HepG2 (cell line): ENCODE measurements around the gene ARF5. TPM values are rescaled to one million over a fixed set of nuclear protein-coding genes. Genes with fewer than 3 reads are reported as not detected.

Experiments
- GATA4 ChIP-seq: sonication (generic); IDR thresholded peaks from 2 replicates; pipeline ENCODE4 v1.6.1; 2016; ENCODE audit warnings: antibody characterized with exemption, low read depth, borderline replicate concordance
- IKZF4 ChIP-seq: sonication (generic); formaldehyde crosslinking; IDR thresholded peaks from 2 replicates; pipeline ENCODE4 v1.5.1; 2020; ENCODE audit warnings: borderline replicate concordance, mild to moderate bottlenecking, low read depth, missing genetic modification reagents; ENCODE audit errors: not compliant biosample characterization
- MATR3 ChIP-seq: sonication (generic); formaldehyde crosslinking; IDR thresholded peaks from 2 replicates; pipeline ENCODE4 v1.4.0; 2020; ENCODE audit warnings: missing genetic modification reagents
- MAZ ChIP-seq, 2 experiments: sonication (generic) in 1 of 2; formaldehyde crosslinking in 1 of 2; IDR thresholded peaks; 2 replicates each; pipeline versions ENCODE4 v1.5.0 to v1.6.1; 2012 to 2020; ENCODE audit warnings: low read depth in 2 of 2, mild to moderate bottlenecking in 2 of 2, borderline replicate concordance in 1 of 2, improper control_type of control experiment in 1 of 2, low read length in 1 of 2, missing genetic modification reagents in 1 of 2, moderate library complexity in 1 of 2
- MLLT10 ChIP-seq: sonication (generic); formaldehyde crosslinking; IDR thresholded peaks from 2 replicates; pipeline ENCODE4 v1.4.0; 2020; ENCODE audit warnings: missing genetic modification reagents
- NR1H2 ChIP-seq: sonication (generic); formaldehyde crosslinking; IDR thresholded peaks from 2 replicates; pipeline ENCODE4 v1.8.1; 2022; ENCODE audit warnings: low read depth, missing genetic modification reagents, borderline replicate concordance
- PCBP2 ChIP-seq: fragments of 200-400 bp; formaldehyde crosslinking; optimal IDR thresholded peaks from 2 replicates; pipeline ENCODE3; 2018; ENCODE audit warnings: low read length, low read depth; ENCODE audit not compliant: poor library complexity, severe bottlenecking
- PITX1 ChIP-seq: sonication (generic); formaldehyde crosslinking; IDR thresholded peaks from 2 replicates; pipeline ENCODE4 v1.5.1; 2020; ENCODE audit warnings: mild to moderate bottlenecking, missing genetic modification reagents
- POLR2AphosphoS2 ChIP-seq: IDR thresholded peaks from 2 replicates; pipeline ENCODE4 v1.6.1; 2011; ENCODE audit warnings: low read depth, low read length, improper control_type of control experiment
- RBM22 ChIP-seq: fragments of 200-400 bp; formaldehyde crosslinking; optimal IDR thresholded peaks from 2 replicates; pipeline ENCODE3; 2017; ENCODE audit warnings: mild to moderate bottlenecking, low read length, moderate library complexity
- RFX3 ChIP-seq: IDR thresholded peaks from 2 replicates; pipeline ENCODE4 v1.6.1; 2016; ENCODE audit warnings: missing biosample characterization, missing genetic modification reagents
- RXRA ChIP-seq: sonication (generic); formaldehyde crosslinking; IDR thresholded peaks from 2 replicates; pipeline ENCODE4 v1.5.1; 2020; ENCODE audit warnings: missing genetic modification reagents
- STAG1 ChIP-seq: sonication (generic); formaldehyde crosslinking; IDR thresholded peaks from 2 replicates; pipeline ENCODE4 v1.4.0; 2020; ENCODE audit warnings: missing genetic modification reagents
- ZMYM2 ChIP-seq: sonication (generic); formaldehyde crosslinking; IDR thresholded peaks from 2 replicates; pipeline ENCODE4 v1.8.0; 2022; ENCODE audit warnings: mild to moderate bottlenecking, missing genetic modification reagents
- ZMYM3 ChIP-seq: sonication (generic); formaldehyde crosslinking; IDR thresholded peaks from 2 replicates; pipeline ENCODE4 v1.5.1; 2020; ENCODE audit warnings: mild to moderate bottlenecking, missing genetic modification reagents
- ZMYM4 ChIP-seq: sonication (generic); formaldehyde crosslinking; IDR thresholded peaks from 2 replicates; pipeline ENCODE4 v1.8.1; 2023; ENCODE audit warnings: mild to moderate bottlenecking, missing genetic modification reagents
- ZNF136 ChIP-seq: sonication (generic); formaldehyde crosslinking; IDR thresholded peaks from 2 replicates; pipeline ENCODE4 v1.8.1; 2022; ENCODE audit warnings: low read depth, mild to moderate bottlenecking, moderate library complexity, missing genetic modification reagents
- ZNF724P ChIP-seq: sonication (generic); formaldehyde crosslinking; IDR thresholded peaks from 2 replicates; pipeline ENCODE4 v1.8.0; 2022; ENCODE audit warnings: missing genetic modification reagents, borderline replicate concordance
- ZNF749 ChIP-seq: sonication (generic); formaldehyde crosslinking; IDR thresholded peaks from 2 replicates; pipeline ENCODE4 v1.8.0; 2022; ENCODE audit warnings: mild to moderate bottlenecking, missing genetic modification reagents, moderate library complexity, borderline replicate concordance
- ZNF781 ChIP-seq: sonication (generic); formaldehyde crosslinking; IDR thresholded peaks from 2 replicates; pipeline ENCODE4 v1.5.1; 2020; ENCODE audit warnings: borderline replicate concordance, mild to moderate bottlenecking, missing genetic modification reagents; ENCODE audit errors: not compliant biosample characterization
- ZNF816 ChIP-seq: sonication (generic); formaldehyde crosslinking; IDR thresholded peaks from 2 replicates; pipeline ENCODE4 v1.8.0; 2022; ENCODE audit warnings: missing genetic modification reagents, mild to moderate bottlenecking, borderline replicate concordance
- polyA plus RNA-seq, 8 experiments: library from polyadenylated mRNA; depleted of rRNA in 3 of 8; stranded (reverse) in 7 of 8; unstranded in 1 of 8; fragments of >200 nt; fragmentation: Illumina TruSeq in 4 of 8; extraction: Trizol in 4 of 8; gene quantifications; 2 replicates each; pipeline versions ENCODE4 v1.2.1 to v1.2.3, GENCODE V29; 2011 to 2016; ENCODE audit warnings: low read depth in 4 of 8, missing spikeins in 1 of 8, mixed read lengths in 1 of 8; ENCODE audit not compliant: insufficient read depth in 1 of 8
- total RNA-seq, 5 experiments: library from RNA; depleted of rRNA; stranded (reverse); fragments of >200 nt; fragmentation: Illumina TruSeq; extraction: Trizol; gene quantifications; 2 replicates each; pipeline ENCODE4 v1.2.3, GENCODE V29; 2016; ENCODE audit warnings: low read depth in 1 of 5
- TF ChIP-seq, protein P1 (sequence below): sonication (generic); formaldehyde crosslinking; IDR thresholded peaks from 2 replicates; pipeline ENCODE4 v1.4.0; 2020; ENCODE audit warnings: missing genetic modification reagents
- TF ChIP-seq, protein P2 (sequence below), 2 experiments: sonication (generic) in 1 of 2; formaldehyde crosslinking in 1 of 2; IDR thresholded peaks; 2 replicates each; pipeline versions ENCODE4 v1.6.1 to v1.9.0; 2014 to 2022; ENCODE audit warnings: antibody characterized with exemption in 1 of 2, borderline replicate concordance in 1 of 2, inconsistent platforms in 1 of 2, low read depth in 1 of 2, missing genetic modification reagents in 1 of 2

Gene ARF5
- total and polyA plus RNA-seq, 2 of the 13 experiments (the other 11 are each of a cell fraction or from before 2014, with no cell fraction given): 109 to 135 TPM

DNA sequence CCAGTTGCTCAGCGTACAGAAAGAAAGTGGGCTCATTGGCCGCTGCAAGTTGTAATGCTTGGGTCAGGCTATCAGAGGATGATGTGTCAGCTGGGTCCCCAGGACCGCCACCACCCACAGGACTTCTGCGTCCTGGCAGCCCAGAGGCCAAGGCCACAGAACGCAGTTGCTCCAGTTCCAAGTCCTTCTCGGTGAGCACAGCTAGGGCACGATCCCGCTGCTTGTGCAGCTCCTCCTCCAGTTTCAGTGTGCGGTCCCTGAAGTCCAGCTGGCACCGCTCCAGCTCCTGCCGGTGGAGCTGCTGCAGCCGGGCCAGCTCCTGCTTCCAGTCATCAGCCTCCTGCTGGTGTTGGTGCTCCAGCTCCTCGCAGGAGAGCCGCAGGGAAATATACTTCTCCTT is 5.8 kb upstream of the ARF5 start (continued):
- peak; percentile 74; the same call in 1 of the 2 replicates for TF ChIP-seq ZMYM3 (CRISPR knock-in tag)
- TF ChIP-seq ZMYM4: peak; percentile 87
- no peak for TF ChIP-seq NR1H2 (CRISPR knock-in tag)
- TF ChIP-seq RBM22: no peak
- TF ChIP-seq MAZ (IDR thresholded peaks at IDR 0.05; ENCODE audit: borderline replicate concordance, low read depth, low read length): no peak
- no peak for TF ChIP-seq MAZ (CRISPR knock-in tag; IDR thresholded peaks at IDR 0.05; ENCODE audit: low read depth)
- no peak for TF ChIP-seq ZNF749 (CRISPR knock-in tag)
- TF ChIP-seq, protein P1, sequence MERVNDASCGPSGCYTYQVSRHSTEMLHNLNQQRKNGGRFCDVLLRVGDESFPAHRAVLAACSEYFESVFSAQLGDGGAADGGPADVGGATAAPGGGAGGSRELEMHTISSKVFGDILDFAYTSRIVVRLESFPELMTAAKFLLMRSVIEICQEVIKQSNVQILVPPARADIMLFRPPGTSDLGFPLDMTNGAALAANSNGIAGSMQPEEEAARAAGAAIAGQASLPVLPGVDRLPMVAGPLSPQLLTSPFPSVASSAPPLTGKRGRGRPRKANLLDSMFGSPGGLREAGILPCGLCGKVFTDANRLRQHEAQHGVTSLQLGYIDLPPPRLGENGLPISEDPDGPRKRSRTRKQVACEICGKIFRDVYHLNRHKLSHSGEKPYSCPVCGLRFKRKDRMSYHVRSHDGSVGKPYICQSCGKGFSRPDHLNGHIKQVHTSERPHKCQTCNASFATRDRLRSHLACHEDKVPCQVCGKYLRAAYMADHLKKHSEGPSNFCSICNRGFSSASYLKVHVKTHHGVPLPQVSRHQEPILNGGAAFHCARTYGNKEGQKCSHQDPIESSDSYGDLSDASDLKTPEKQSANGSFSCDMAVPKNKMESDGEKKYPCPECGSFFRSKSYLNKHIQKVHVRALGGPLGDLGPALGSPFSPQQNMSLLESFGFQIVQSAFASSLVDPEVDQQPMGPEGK (CRISPR knock-in tag): no peak
- no peak for TF ChIP-seq POLR2AphosphoS2
- TF ChIP-seq RFX3 (CRISPR knock-in tag): no peak
- TF ChIP-seq IKZF4 (CRISPR knock-in tag): no peak
- no peak for TF ChIP-seq MLLT10 (CRISPR knock-in tag)
- no peak for TF ChIP-seq ZNF136 (CRISPR knock-in tag)
- no peak for TF ChIP-seq ZNF781
- TF ChIP-seq STAG1 (CRISPR knock-in tag): no peak
- TF ChIP-seq PITX1 (CRISPR knock-in tag): peak; percentile 12; the same call in 1 of the 2 replicates
- TF ChIP-seq MATR3: no peak
- no peak for TF ChIP-seq ZNF724P (CRISPR knock-in tag)
- TF ChIP-seq, protein P2, sequence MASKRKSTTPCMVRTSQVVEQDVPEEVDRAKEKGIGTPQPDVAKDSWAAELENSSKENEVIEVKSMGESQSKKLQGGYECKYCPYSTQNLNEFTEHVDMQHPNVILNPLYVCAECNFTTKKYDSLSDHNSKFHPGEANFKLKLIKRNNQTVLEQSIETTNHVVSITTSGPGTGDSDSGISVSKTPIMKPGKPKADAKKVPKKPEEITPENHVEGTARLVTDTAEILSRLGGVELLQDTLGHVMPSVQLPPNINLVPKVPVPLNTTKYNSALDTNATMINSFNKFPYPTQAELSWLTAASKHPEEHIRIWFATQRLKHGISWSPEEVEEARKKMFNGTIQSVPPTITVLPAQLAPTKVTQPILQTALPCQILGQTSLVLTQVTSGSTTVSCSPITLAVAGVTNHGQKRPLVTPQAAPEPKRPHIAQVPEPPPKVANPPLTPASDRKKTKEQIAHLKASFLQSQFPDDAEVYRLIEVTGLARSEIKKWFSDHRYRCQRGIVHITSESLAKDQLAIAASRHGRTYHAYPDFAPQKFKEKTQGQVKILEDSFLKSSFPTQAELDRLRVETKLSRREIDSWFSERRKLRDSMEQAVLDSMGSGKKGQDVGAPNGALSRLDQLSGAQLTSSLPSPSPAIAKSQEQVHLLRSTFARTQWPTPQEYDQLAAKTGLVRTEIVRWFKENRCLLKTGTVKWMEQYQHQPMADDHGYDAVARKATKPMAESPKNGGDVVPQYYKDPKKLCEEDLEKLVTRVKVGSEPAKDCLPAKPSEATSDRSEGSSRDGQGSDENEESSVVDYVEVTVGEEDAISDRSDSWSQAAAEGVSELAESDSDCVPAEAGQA (IDR thresholded peaks at IDR 0.05; ENCODE audit: low read depth): no peak
- TF ChIP-seq, protein P2 (CRISPR knock-in tag; IDR thresholded peaks at IDR 0.05; ENCODE audit: borderline replicate concordance): no peak
- TF ChIP-seq ZNF816: no peak
- TF ChIP-seq ZMYM2 (CRISPR knock-in tag): no peak
- no peak; the same call in 1 of the 2 replicates for TF ChIP-seq RXRA (CRISPR knock-in tag)
- TF ChIP-seq PCBP2: no peak
- no peak for TF ChIP-seq GATA4
